ENCODE data around the gene KRT86.

The KRT86 gene

GRCh38 chr12:52317468-52318052 is 43.1 kb downstream of the KRT86 start:
- Histone ChIP-seq H3K36me3 (ENCODE audit: insufficient read depth, low read depth, low read length) (no peaks in the 10 kb centered on the region), H3K27ac (ENCODE audit: low read length) (no peak overlapping the region), H3K4me1 (ENCODE audit: insufficient read depth, low read length) (no peaks in the 10 kb centered on the region), H3K9me3 (ENCODE audit: insufficient read depth, low read depth, low read length) (no peaks in the 10 kb centered on the region), H3K4me3 (ENCODE audit: low read length) (no peak overlapping the region), H3K27me3 (ENCODE audit: insufficient read depth, low read length) (peaks cover 4% of the 10 kb centered on the region; the same call in 1 of the 2 replicates), H3K9ac (ENCODE audit: low read depth, low read length) (no peak overlapping the region)

DNA sequence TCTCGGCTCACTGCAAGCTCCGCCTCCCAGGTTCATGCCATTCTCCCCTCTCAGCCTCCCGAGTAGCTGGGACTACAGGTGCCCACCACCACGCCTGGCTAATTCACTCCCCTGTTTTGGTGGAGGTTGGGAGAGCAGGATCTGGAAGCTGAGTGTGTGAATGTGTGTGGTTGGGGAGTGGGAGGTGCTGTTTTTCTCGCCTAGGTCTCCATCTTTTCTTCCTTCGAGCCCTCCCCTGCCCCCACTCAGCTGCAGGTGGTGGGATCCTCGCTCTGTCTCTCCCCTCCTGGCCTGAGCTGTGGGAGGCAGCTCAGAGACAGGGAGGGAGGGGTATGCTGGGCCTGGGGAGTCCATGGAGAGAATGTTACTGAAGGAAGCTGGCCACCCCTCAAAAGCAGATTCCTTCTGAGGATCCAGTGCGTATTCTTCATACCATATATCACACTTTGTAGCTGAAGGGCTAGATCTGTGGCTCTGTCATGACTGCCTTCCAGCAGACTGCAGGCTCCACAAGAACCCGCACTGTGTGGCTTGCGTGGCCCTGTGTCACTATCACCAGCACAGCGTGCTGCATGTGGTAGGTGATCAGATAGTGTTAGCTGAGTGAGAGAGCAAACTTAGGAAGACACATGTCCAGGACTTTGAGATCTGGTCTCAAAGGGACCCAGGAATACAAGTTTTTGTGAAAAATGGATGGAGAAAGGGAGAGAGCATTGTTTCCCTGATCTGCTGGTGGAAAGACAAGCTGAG is 44.0 kb downstream of the KRT86 start:
- H3K27ac ChIP-seq (ENCODE audit: low read length) = no peak overlapping the region
- no peaks in the 10 kb centered on the region for H3K4me1 ChIP-seq (ENCODE audit: insufficient read depth, low read length)
- no peak overlapping the region for H3K9ac ChIP-seq (ENCODE audit: low read depth, low read length)
- no peak overlapping the region for H3K4me3 ChIP-seq (ENCODE audit: low read length)
- H3K27me3 ChIP-seq (ENCODE audit: insufficient read depth, low read length) = no peaks in the 10 kb centered on the region; the same call in 1 of the 2 replicates
- H3K9me3 ChIP-seq (ENCODE audit: insufficient read depth, low read depth, low read length) = no peaks in the 10 kb centered on the region
- H3K36me3 ChIP-seq (ENCODE audit: insufficient read depth, low read depth, low read length) = no peaks in the 10 kb centered on the region

GRCh38 chr12:52319097-52319496 is 44.7 kb downstream of the KRT86 start:
- H3K9me3 ChIP-seq (ENCODE audit: insufficient read depth, low read depth, low read length) = no peaks in the 10 kb centered on the region
- H3K4me3 ChIP-seq (ENCODE audit: low read length) = no peak overlapping the region
- no peak overlapping the region for H3K27ac ChIP-seq (ENCODE audit: low read length)
- H3K4me1 ChIP-seq (ENCODE audit: insufficient read depth, low read length) = no peaks in the 10 kb centered on the region
- no peaks in the 10 kb centered on the region for H3K36me3 ChIP-seq (ENCODE audit: insufficient read depth, low read depth, low read length)
- H3K27me3 ChIP-seq (ENCODE audit: insufficient read depth, low read length) = no peaks in the 10 kb centered on the region; the same call in 1 of the 2 replicates
- H3K9ac ChIP-seq (ENCODE audit: low read depth, low read length) = no peak overlapping the region

GRCh38 chr12:52320784-52321400 is 46.4 kb downstream of the KRT86 start, which contains the start of gene KRT83:
KRT83 (minus strand) TSS chr12:52321398; CDS start chr12:52321335, 63 bp downstream.
- Histone ChIP-seq H3K9me3 (ENCODE audit: insufficient read depth, low read depth, low read length) (no peaks in the 10 kb centered on the region), H3K4me3 (ENCODE audit: low read length) (no peak within 1 kb of the TSS), H3K36me3 (ENCODE audit: insufficient read depth, low read depth, low read length) (no peaks in the 10 kb centered on the region), H3K27me3 (ENCODE audit: insufficient read depth, low read length) (no peaks in the 10 kb centered on the region; the same call in 1 of the 2 replicates), H3K4me1 (ENCODE audit: insufficient read depth, low read length) (no peaks in the 10 kb centered on the region), H3K9ac (ENCODE audit: low read depth, low read length) (no peak within 1 kb of the TSS), H3K27ac (ENCODE audit: low read length) (no peak within 1 kb of the TSS)

GRCh38 chr12:52321418-52321817 is 47.0 kb downstream of the KRT86 start:
- no peaks in the 10 kb centered on the region; the same call in 1 of the 2 replicates for H3K27me3 ChIP-seq (ENCODE audit: insufficient read depth, low read length)
- no peaks in the 10 kb centered on the region for H3K36me3 ChIP-seq (ENCODE audit: insufficient read depth, low read depth, low read length)
- no peaks in the 10 kb centered on the region for H3K4me1 ChIP-seq (ENCODE audit: insufficient read depth, low read length)
- no peaks in the 10 kb centered on the region for H3K9me3 ChIP-seq (ENCODE audit: insufficient read depth, low read depth, low read length)
- H3K27ac ChIP-seq (ENCODE audit: low read length) = no peak overlapping the region
- H3K4me3 ChIP-seq (ENCODE audit: low read length) = no peak overlapping the region
- H3K9ac ChIP-seq (ENCODE audit: low read depth, low read length) = no peak overlapping the region

DNA sequence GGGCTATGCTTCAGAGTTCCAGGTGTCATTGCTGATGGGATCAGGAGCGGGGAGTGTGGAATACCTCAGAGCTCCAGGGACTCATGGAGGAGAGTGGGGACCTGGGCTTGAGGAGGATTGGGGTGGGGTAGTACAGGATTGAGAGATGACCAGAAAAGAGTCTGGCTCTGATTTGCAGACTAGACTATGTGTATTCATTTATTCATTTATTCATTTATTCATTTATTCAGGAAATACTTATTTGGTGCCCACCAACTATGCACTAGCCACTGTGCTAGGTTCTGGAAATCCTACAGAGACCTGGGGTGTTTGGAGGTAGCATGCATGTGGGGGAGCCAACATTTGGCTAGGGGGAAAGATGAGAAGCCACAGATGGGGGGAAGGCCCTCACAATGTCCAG is 47.6 kb downstream of the KRT86 start:
- Histone ChIP-seq H3K4me3 (ENCODE audit: low read length) (no peak overlapping the region), H3K36me3 (ENCODE audit: insufficient read depth, low read depth, low read length) (no peaks in the 10 kb centered on the region), H3K27me3 (ENCODE audit: insufficient read depth, low read length) (no peaks in the 10 kb centered on the region; the same call in 1 of the 2 replicates), H3K4me1 (ENCODE audit: insufficient read depth, low read length) (no peaks in the 10 kb centered on the region), H3K9ac (ENCODE audit: low read depth, low read length) (no peak overlapping the region), H3K9me3 (ENCODE audit: insufficient read depth, low read depth, low read length) (no peaks in the 10 kb centered on the region), H3K27ac (ENCODE audit: low read length) (no peak overlapping the region)

DNA sequence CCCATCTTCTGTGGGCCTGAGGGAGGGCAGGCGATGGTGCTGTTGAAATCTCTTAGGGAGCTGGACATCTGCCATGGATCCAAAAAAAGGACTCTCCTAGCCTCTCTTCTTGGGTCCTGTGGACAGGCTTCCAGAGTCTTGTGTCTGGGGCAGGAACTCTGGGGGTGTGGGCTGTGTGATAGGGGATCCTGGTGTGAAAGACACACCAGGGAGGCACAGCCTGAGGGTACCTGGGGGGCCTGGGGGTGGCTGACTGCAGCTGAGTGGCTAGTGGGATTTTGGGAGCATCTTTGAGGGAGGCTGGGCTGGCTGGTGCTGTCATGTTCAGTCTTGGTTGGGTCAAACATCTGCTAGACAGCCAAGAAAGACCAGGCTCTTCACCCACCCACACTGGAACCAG is 48.6 kb downstream of the KRT86 start:
- Histone ChIP-seq H3K9ac (ENCODE audit: low read depth, low read length) (no peak overlapping the region), H3K36me3 (ENCODE audit: insufficient read depth, low read depth, low read length) (no peaks in the 10 kb centered on the region), H3K9me3 (ENCODE audit: insufficient read depth, low read depth, low read length) (no peaks in the 10 kb centered on the region), H3K27me3 (ENCODE audit: insufficient read depth, low read length) (no peaks in the 10 kb centered on the region; the same call in 1 of the 2 replicates), H3K27ac (ENCODE audit: low read length) (no peak overlapping the region), H3K4me3 (ENCODE audit: low read length) (no peak overlapping the region), H3K4me1 (ENCODE audit: insufficient read depth, low read length) (no peaks in the 10 kb centered on the region)

GRCh38 chr12:52323416-52324152 is 49.1 kb downstream of the KRT86 start:
- no peaks in the 10 kb centered on the region for H3K9me3 ChIP-seq (ENCODE audit: insufficient read depth, low read depth, low read length)

GRCh38 chr12:52324153-52324444 is 49.7 kb downstream of the KRT86 start:
- Histone ChIP-seq H3K9me3 (ENCODE audit: insufficient read depth, low read depth, low read length) (no peaks in the 10 kb centered on the region), H3K27me3 (ENCODE audit: insufficient read depth, low read length) (no peaks in the 10 kb centered on the region; the same call in 1 of the 2 replicates), H3K9ac (ENCODE audit: low read depth, low read length) (no peak overlapping the region)

More at GRCh38 chr12:52323416-52324152, 49.1 kb downstream of the KRT86 start:
- H3K4me3 ChIP-seq (ENCODE audit: low read length) = no peak overlapping the region
- no peaks in the 10 kb centered on the region for H3K4me1 ChIP-seq (ENCODE audit: insufficient read depth, low read length)
- H3K27ac ChIP-seq (ENCODE audit: low read length) = no peak overlapping the region
- H3K36me3 ChIP-seq (ENCODE audit: insufficient read depth, low read depth, low read length) = no peaks in the 10 kb centered on the region
- no peak overlapping the region for H3K9ac ChIP-seq (ENCODE audit: low read depth, low read length)
- no peaks in the 10 kb centered on the region; the same call in 1 of the 2 replicates for H3K27me3 ChIP-seq (ENCODE audit: insufficient read depth, low read length)

DNA sequence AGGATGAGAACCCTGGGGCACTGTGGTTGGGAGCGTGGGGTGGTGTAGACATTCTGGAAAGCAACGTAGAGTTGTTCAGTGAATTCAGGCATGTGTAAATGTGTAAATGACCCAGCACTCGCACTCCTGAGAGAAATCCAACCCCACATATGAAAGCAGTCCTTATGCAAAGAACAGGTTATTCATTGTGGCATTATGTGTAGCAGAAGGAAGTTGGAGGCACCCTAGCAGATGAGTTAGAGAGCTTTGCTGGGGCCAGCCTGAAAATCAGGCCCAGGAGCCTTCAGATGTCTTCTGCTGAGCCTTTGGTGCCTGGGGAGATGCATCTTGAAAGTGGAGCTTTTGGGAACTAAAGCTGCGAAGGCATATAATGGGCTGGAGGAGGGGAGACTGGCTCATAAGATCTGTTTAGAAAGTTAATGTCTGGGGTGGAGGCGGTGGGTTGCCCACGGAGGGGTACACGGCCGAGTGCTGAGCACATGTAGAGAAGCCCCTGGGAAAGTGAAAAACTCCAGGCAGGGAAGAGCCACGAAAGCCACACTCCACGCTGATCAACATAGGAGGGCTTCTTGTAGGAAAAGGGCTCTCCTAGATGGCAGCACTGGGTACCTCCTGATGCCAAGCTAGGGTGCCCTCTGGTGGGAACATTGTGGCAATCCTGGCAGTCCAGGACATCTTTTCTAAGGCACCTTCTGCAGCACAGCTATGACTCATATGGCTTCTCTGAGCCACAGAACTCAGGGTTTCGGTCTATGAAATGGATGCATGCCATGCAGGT is 52.8 kb downstream of the KRT86 start:
- Histone ChIP-seq H3K36me3 (ENCODE audit: insufficient read depth, low read depth, low read length) (no peaks in the 10 kb centered on the region), H3K27ac (ENCODE audit: low read length) (no peak overlapping the region), H3K4me1 (ENCODE audit: insufficient read depth, low read length) (no peaks in the 10 kb centered on the region), H3K9me3 (ENCODE audit: insufficient read depth, low read depth, low read length) (no peaks in the 10 kb centered on the region), H3K27me3 (ENCODE audit: insufficient read depth, low read length) (no peaks in the 10 kb centered on the region; the same call in 1 of the 2 replicates), H3K9ac (ENCODE audit: low read depth, low read length) (no peak overlapping the region), H3K4me3 (ENCODE audit: low read length) (no peak overlapping the region)

More at GRCh38 chr12:52324153-52324444, 49.7 kb downstream of the KRT86 start:
- H3K27ac ChIP-seq (ENCODE audit: low read length) = no peak overlapping the region
- H3K4me3 ChIP-seq (ENCODE audit: low read length) = no peak overlapping the region
- H3K4me1 ChIP-seq (ENCODE audit: insufficient read depth, low read length) = no peaks in the 10 kb centered on the region
- no peaks in the 10 kb centered on the region for H3K36me3 ChIP-seq (ENCODE audit: insufficient read depth, low read depth, low read length)

All from iPS-20b (cell line).